Measurements from ENCODE around the gene NUPR1. TPM values are rescaled to one million over a fixed set of nuclear protein-coding genes. Genes with fewer than 3 reads are reported as not detected.

NUPR1 gene
- total RNA-seq, 2 experiments from 2014 or later, result not detected

DNA sequence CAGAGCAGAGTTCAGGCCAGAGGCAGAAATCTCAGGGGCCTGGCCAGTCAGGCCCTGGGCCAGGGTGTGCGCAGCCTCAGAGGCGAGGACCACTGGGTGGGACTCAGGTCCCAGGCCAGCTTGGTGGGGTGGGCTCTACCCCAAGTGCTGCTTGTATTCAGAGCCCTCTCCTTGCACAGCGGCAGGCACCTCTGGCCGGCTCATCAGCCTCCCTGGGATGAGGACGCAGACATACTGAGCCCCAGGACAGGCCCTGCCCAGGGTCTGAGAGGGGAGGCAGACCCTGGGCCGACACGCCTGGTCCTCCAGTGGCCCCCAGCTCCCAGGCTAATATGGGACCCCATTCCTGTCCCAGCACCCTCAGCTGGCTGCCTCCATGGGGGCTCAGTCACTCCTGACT, 24.5 kb downstream of the NUPR1 start:
- H3K36me3 Mint-ChIP-seq (ENCODE audit: low read depth), result no peaks in the 10 kb centered on the region
- no peaks in the 10 kb centered on the region for H3K9me3 Mint-ChIP-seq
- no peak overlapping the region for H3K4me3 Mint-ChIP-seq
- no peak overlapping the region for H3K27ac Mint-ChIP-seq
- ChIA-PET CTCF (no interaction called here), POLR2A (interaction anchor here (1.0 kb wide), 1 partner anchor 35 kb away, joined by 3 read pairs; no protein-coding TSS in a partner anchor)
- H3K4me1 Mint-ChIP-seq (ENCODE audit: low read depth), result peaks cover 2% of the 10 kb centered on the region
- ATAC-seq, result no peak
- no peaks in the 10 kb centered on the region for H3K27me3 Mint-ChIP-seq
- TF ChIP-seq CTCF (IDR thresholded peaks at IDR 0.05), result no peak
- no peak for DNase-seq
- intact Hi-C loops (cut with micrococcal nuclease), result no loop called here

DNA sequence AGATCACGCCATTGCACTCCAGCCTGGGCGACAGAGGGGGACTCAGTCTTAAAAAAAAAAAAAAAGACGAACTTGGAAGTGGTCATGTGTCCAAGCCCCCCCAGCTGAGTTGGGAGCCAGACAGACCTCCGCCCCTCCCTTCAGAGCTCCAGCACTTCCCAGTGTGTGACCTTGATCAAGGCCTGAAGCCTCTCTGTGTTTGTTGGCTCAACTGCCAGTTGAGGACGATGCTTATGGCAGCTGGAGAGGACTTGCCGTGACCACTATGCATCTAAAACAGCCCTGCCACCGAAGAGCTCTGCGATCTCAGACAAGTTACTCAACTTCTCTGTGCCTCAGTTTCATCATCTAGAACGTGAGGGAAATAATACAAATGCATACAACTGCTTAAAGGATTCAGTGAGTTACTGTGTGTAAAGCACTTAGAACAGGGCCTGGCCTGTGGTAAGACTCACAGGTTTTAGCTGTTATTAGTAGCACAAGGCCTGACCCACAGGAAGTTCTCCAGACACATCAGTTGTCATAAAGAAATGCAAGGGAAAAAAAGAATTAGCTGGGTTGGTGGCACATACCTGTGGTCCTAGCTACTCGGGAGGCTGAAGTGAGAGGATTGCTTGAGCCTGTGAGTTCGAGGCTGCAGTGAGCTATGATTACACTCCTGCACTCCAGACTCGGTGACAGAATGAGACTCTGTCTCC, 25.1 kb downstream of the NUPR1 start:
- H3K4me1 Mint-ChIP-seq (ENCODE audit: low read depth), result peaks cover 2% of the 10 kb centered on the region
- no peak for DNase-seq
- H3K9me3 Mint-ChIP-seq, result no peaks in the 10 kb centered on the region
- intact Hi-C loops (cut with micrococcal nuclease), result no loop called here
- no peak for ATAC-seq
- H3K27ac Mint-ChIP-seq, result no peak overlapping the region
- H3K27me3 Mint-ChIP-seq, result no peaks in the 10 kb centered on the region
- ChIA-PET CTCF (no interaction called here), POLR2A (interaction anchor here (0.7 to 1.0 kb wide), 2 partner anchors 36 to 56 kb away, joined by 3 read pairs; no protein-coding TSS in a partner anchor)
- TF ChIP-seq CTCF (IDR thresholded peaks at IDR 0.05), result no peak
- no peak overlapping the region for H3K4me3 Mint-ChIP-seq
- no peaks in the 10 kb centered on the region for H3K36me3 Mint-ChIP-seq (ENCODE audit: low read depth)

DNA sequence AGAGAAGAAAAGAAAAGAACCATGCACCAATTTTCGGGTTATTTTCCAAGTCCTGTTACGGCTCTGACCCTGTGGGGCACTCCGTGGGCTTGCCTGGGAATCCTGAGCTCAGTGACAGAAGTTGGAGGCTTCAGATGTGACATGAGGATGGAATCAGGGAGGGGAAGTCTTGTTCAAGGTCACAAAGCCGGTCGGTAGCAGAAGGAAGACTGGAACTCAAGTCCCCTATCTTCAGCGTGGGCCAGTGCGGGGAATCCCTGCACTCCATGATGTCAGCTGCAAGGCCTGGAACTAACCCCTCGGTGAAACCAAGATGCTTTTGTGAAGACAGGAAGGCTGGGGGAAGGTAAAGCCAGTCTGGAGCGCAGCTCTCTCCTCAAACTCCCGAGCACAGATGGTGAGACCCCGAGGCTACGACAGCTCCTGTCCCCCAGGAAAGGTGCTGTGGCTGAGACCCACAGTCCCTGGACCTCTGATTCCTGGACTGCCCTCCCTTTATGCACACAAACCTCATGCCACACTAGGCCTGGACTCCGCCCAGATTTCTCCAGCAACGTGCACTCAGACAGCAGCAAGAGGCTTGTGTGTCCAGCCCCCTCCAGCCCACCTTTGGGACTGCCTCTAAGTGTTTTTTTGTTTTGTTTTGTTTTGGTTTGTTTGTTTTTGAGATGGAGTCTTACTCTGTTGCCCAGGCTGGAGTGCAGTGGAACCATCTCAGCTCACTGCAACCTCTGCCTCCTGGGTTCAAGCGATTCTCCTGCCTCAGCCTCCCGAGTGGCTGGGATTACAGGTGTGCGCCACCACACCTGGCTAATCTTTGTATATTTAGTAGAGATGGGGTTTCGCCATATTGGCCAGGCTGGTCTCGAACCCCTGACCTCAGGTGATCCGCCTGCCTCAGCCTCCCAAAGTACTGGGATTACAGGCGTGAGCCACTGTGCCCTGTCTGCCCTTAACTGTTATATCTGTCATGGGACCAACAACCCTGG, 26.7 kb downstream of the NUPR1 start:
- Mint-ChIP-seq H3K27ac (no peak overlapping the region), H3K27me3 (no peaks in the 10 kb centered on the region), H3K9me3 (no peaks in the 10 kb centered on the region), H3K36me3 (ENCODE audit: low read depth) (no peaks in the 10 kb centered on the region), H3K4me1 (ENCODE audit: low read depth) (peaks cover 14% of the 10 kb centered on the region), H3K4me3 (no peak overlapping the region)
- ChIA-PET CTCF (interaction anchor here (0.6 kb wide), 1 partner anchor 197 kb away, joined by 3 read pairs; no protein-coding TSS in a partner anchor), POLR2A (interaction anchor here (0.6 to 0.9 kb wide), 3 partner anchors 21 to 462 kb away, joined by 3 to 4 read pairs (median 3); no protein-coding TSS in a partner anchor)
- no peak for DNase-seq
- ATAC-seq, result no peak
- TF ChIP-seq CTCF (IDR thresholded peaks at IDR 0.05), result no peak
- intact Hi-C loops (cut with micrococcal nuclease), result no loop called here

- no peak for DNase-seq
- Mint-ChIP-seq H3K9me3 (no peaks in the 10 kb centered on the region), H3K27ac (no peak overlapping the region), H3K4me3 (no peak overlapping the region), H3K4me1 (ENCODE audit: low read depth) (peaks cover 18% of the 10 kb centered on the region), H3K27me3 (no peaks in the 10 kb centered on the region), H3K36me3 (ENCODE audit: low read depth) (no peaks in the 10 kb centered on the region)
- ATAC-seq, result no peak
- ChIA-PET POLR2A (interaction anchor here (0.7 kb wide), 1 partner anchor 43 kb away, joined by 3 read pairs; the partner anchor contains the start of gene SGF29), CTCF (interaction anchor here (0.6 kb wide), 1 partner anchor 196 kb away, joined by 3 read pairs; no protein-coding TSS in a partner anchor)
- no peak for TF ChIP-seq CTCF (IDR thresholded peaks at IDR 0.05)
- intact Hi-C loops (cut with micrococcal nuclease), result no loop called here
Observed at GRCh38 chr16:28511031-28511430, 27.7 kb downstream of the NUPR1 start.

All from activated CD8-positive, alpha-beta T cell treated with anti-CD3 and anti-CD28 coated beads for 36 hours (primary cell).